Lung (tissue), 12 donors: ENCODE results near the gene ERLEC1. TPM values are rescaled to one million over a fixed set of nuclear protein-coding genes. Genes with fewer than 3 reads are reported as not detected.
"Not testable (repeated sequence)": the region's sequence is repeated elsewhere in the genome, so short reads cannot be mapped to it uniquely, and the experiment has no call there.

ENCODE experiments used
- ATAC-seq: fragments of 200-7000 bp; cut with Tn5 transposase; one replicate; pipeline ENCODE4 v1.9.1; 2020; ENCODE audit warnings: moderate number of reproducible peaks; ENCODE audit not compliant: insufficient read depth, low FRiP score
- DNase-seq, 3 donors: peaks; one replicate each; pipeline ENCODE4 v3.0.0-alpha.2; 2013 to 2017
- H3K27ac ChIP-seq, 2 donors: one replicate each; pipeline ENCODE4 v1.5.1; 2013; ENCODE audit warnings: mild to moderate bottlenecking in 2 of 2, moderate library complexity in 2 of 2, control low read depth in 1 of 2, inconsistent platforms in 1 of 2, low read depth in 1 of 2, low read length in 1 of 2
- H3K27me3 ChIP-seq, 3 donors: one replicate each; pipeline ENCODE4 v1.5.1; 2013; ENCODE audit warnings: low read length in 2 of 3; ENCODE audit not compliant: control insufficient read depth in 3 of 3, insufficient read depth in 3 of 3
- H3K36me3 ChIP-seq, 4 donors: one replicate each; pipeline ENCODE4 v1.5.1; 2013; ENCODE audit warnings: low read length in 4 of 4, mild to moderate bottlenecking in 1 of 4, moderate library complexity in 1 of 4; ENCODE audit not compliant: control insufficient read depth in 4 of 4, insufficient read depth in 4 of 4
- H3K4me1 ChIP-seq, 5 donors: one replicate each; pipeline ENCODE4 v1.5.1; 2013; ENCODE audit warnings: low read length in 5 of 5, mild to moderate bottlenecking in 2 of 5, moderate library complexity in 1 of 5; ENCODE audit not compliant: control insufficient read depth in 5 of 5, insufficient read depth in 5 of 5
- H3K4me3 ChIP-seq: one replicate; pipeline ENCODE4 v1.5.1; 2013; ENCODE audit warnings: mild to moderate bottlenecking, control low read depth, moderate library complexity
- H3K9ac ChIP-seq, 2 donors: one replicate each; pipeline ENCODE4 v1.5.1; 2013; ENCODE audit warnings: low read length in 2 of 2, control low read depth in 1 of 2; ENCODE audit not compliant: insufficient read depth in 1 of 2
- H3K9me3 ChIP-seq, 4 donors: one replicate each; pipeline ENCODE4 v1.5.1; 2013; ENCODE audit warnings: low read length in 3 of 4, mild to moderate bottlenecking in 1 of 4, moderate library complexity in 1 of 4; ENCODE audit not compliant: control insufficient read depth in 4 of 4, insufficient read depth in 3 of 4
- WGBS, 2 donors: extraction: QIAGEN DNeasy Blood & Tissue Kit; methylation state at CpG; one replicate each; pipeline ENCODE4 v1.1.7; 2013; 5-methylcytosine and 5-hydroxymethylcytosine counted together
- polyA plus RNA-seq, 2 donors: library from polyadenylated mRNA; stranded (reverse); fragments of 200-250 nt; gene quantifications; one replicate each; pipeline ENCODE4 v1.2.1, GENCODE V29; 2013
- total RNA-seq, 2 donors: library from RNA; depleted of rRNA in 1 of 2; stranded (reverse); fragments of >200 nt in 1 of 2; gene quantifications; one replicate each; pipeline ENCODE4 v1.2.1, GENCODE V29; 2014 to 2021
- TF ChIP-seq, protein P1 (sequence below): IDR thresholded peaks from 2 replicates; pipeline ENCODE4 v1.5.1; 2012; ENCODE audit warnings: mild to moderate bottlenecking; ENCODE audit errors: control extremely low read depth, extremely low read depth
- donor health status: control.
- donor health status: control.
- donor health status: Bipolar disorder and iron deficiency.
- donor health status: healthy.
- donor health status: DM: yes; HTN: yes; CAD: no.

Gene ERLEC1
- total and polyA plus RNA-seq, 4 donors: 39.8 to 64.7 (median 56.3) TPM

DNA sequence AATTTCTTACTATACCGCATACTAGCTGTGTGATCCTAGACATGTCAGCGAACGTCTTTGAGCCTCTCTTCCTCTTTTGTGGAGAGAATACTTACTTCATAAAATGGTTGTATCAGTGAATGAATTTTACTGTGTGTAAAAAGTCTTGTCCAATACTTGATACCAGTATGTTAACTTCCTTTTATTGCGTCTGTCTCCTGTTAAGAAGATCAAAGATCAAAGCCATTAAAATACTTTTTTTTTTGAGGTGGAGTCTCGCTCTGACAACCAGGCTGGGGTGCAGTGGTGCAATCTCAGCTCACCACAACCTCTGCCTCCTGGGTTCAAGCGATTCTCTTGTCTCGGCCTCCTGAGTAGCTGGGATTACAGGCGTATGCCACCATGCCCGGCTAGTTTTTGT lies 33.2 kb downstream of the ERLEC1 start:
- no peak overlapping the region for H3K4me3 ChIP-seq
- ATAC-seq: no peak
- no peaks in the 10 kb centered on the region for H3K9me3 ChIP-seq
- no peaks in the 10 kb centered on the region for H3K27me3 ChIP-seq
- peaks cover 0 to 2% (median 0%) of the 10 kb centered on the region in 5 donors for H3K4me1 ChIP-seq
- DNase-seq: no peak
- H3K9ac ChIP-seq: no peak overlapping the region
- peaks cover 3 to 18% (median 14%) of the 10 kb centered on the region in 4 donors for H3K36me3 ChIP-seq
- TF ChIP-seq, protein P1, sequence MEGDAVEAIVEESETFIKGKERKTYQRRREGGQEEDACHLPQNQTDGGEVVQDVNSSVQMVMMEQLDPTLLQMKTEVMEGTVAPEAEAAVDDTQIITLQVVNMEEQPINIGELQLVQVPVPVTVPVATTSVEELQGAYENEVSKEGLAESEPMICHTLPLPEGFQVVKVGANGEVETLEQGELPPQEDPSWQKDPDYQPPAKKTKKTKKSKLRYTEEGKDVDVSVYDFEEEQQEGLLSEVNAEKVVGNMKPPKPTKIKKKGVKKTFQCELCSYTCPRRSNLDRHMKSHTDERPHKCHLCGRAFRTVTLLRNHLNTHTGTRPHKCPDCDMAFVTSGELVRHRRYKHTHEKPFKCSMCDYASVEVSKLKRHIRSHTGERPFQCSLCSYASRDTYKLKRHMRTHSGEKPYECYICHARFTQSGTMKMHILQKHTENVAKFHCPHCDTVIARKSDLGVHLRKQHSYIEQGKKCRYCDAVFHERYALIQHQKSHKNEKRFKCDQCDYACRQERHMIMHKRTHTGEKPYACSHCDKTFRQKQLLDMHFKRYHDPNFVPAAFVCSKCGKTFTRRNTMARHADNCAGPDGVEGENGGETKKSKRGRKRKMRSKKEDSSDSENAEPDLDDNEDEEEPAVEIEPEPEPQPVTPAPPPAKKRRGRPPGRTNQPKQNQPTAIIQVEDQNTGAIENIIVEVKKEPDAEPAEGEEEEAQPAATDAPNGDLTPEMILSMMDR: no peak
- 87 to 92% methylated on average over 9 of the region's 9 CpGs for WGBS, 2 donors
- H3K27ac ChIP-seq: no peak overlapping the region

DNA sequence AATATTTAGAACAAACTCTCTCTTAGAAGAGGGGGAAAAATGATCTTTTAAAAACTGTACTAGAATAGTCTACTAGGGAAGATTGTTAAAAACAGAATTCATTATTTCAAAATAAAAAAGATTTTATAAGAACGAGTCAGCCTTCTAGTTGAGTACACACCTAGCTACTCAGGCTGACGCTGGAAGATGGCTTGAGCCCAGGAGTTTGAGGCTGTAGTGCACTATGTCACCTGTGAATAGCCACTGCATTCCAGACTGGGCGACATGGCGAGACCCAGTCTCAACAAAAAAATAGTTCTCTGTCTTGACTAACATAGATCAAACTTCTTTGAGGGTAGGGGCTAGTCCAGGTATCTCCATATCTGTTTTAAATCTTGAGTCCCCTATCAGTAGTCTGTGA lies 33.9 kb downstream of the ERLEC1 start:
- H3K27ac ChIP-seq: no peak overlapping the region
- ATAC-seq: no peak
- no peaks in the 10 kb centered on the region for H3K9me3 ChIP-seq
- no peak for DNase-seq
- no peak overlapping the region for H3K4me3 ChIP-seq
- H3K4me1 ChIP-seq: peaks cover 0 to 2% (median 0%) of the 10 kb centered on the region in 5 donors
- TF ChIP-seq, protein P1: no peak
- H3K36me3 ChIP-seq: peaks cover 3 to 18% (median 13%) of the 10 kb centered on the region in 4 donors
- 83 to 92% methylated on average over 4 of the region's 4 CpGs for WGBS, 2 donors
- no peaks in the 10 kb centered on the region for H3K27me3 ChIP-seq
- no peak overlapping the region for H3K9ac ChIP-seq

DNA sequence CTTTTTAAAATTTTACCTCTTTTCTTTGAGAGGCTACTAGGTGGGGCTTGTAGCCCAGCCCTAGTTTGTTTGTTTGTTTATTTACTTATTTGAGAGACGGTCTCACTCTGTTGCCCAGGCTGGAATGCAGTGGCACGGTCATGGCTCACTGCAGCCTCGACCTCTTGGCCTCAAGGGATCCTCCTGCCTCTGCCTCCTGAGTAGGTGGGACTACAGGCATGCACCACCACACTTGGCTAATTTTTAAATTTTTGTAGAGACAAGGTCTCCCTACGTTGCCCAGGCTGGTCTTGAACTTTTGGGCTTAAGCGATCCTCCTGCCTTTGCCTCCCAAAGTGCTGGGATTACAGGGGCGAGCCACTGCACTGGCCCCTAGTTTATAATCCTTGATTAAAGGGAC lies 35.0 kb downstream of the ERLEC1 start:
- no peak for DNase-seq
- H3K4me3 ChIP-seq: no peak overlapping the region
- no peak overlapping the region for H3K9ac ChIP-seq
- 89 to 90% methylated on average over 6 of the region's 6 CpGs for WGBS, 2 donors
- peaks cover 0 to 12% (median 7%) of the 10 kb centered on the region in 4 donors for H3K36me3 ChIP-seq
- ATAC-seq: no peak
- TF ChIP-seq, protein P1: no peak
- H3K4me1 ChIP-seq: peaks cover 0 to 11% (median 0%) of the 10 kb centered on the region in 5 donors
- H3K27me3 ChIP-seq: no peaks in the 10 kb centered on the region
- no peak overlapping the region for H3K27ac ChIP-seq
- no peaks in the 10 kb centered on the region for H3K9me3 ChIP-seq

DNA sequence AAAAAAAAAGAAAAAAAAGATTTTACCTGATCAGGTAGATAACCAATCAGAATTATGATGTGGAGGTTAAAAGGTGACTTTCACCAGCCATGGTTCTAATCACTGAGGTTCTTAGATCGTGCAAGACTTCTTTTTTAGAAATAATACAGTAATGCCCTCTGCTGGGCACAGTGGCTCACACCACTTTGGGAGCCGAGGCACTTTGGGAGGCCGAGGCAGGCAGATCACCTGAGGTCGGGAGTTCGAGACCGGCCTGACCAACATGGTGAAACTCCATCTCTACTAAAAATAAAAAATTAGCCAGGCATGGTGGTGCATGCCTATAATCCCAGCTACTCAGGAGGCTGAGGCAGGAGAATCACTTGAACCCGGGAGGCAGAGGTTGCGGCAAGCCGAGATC lies 36.8 kb downstream of the ERLEC1 start:
- not testable (repeated sequence) for H3K27ac ChIP-seq, ATAC-seq
- WGBS, 2 donors: 91 to 96% methylated on average over 9 of the region's 9 CpGs

More for the DNA sequence above, 36.8 kb downstream of the ERLEC1 start:
- not testable (repeated sequence) for H3K27me3 ChIP-seq, H3K4me3 ChIP-seq, H3K9me3 ChIP-seq, H3K9ac ChIP-seq, DNase-seq
- Histone ChIP-seq H3K4me1 (peaks cover 0 to 17% (median 6%) of the 10 kb centered on the region in 5 donors), H3K36me3 (peaks cover 0 to 12% (median 5%) of the 10 kb centered on the region in 4 donors)
